Esophagus mucosa (tissue), 1 donor: Measurements from ENCODE around the gene CNOT4. TPM values are rescaled to one million over a fixed set of nuclear protein-coding genes. Genes with fewer than 3 reads are reported as not detected.
A peak's percentile ranks its signal among the peaks of the same experiment; 100 is the strongest.
"Not testable (repeated sequence)": the region's sequence is repeated elsewhere in the genome, so short reads cannot be mapped to it uniquely, and the experiment has no call there.

ENCODE experiments used
- ATAC-seq: fragments of 200-7000 bp; cut with Tn5 transposase; one replicate; pipeline ENCODE4 v1.9.1; 2020
- total RNA-seq: library from RNA; stranded (reverse); gene quantifications from one replicate; pipeline ENCODE4 v1.2.4, GENCODE V29; 2023
- donor health status: DM: yes; HTN: yes; CAD: no.

Gene CNOT4
- total RNA-seq, 1 donor from 2014 or later, result 15.9 TPM

DNA sequence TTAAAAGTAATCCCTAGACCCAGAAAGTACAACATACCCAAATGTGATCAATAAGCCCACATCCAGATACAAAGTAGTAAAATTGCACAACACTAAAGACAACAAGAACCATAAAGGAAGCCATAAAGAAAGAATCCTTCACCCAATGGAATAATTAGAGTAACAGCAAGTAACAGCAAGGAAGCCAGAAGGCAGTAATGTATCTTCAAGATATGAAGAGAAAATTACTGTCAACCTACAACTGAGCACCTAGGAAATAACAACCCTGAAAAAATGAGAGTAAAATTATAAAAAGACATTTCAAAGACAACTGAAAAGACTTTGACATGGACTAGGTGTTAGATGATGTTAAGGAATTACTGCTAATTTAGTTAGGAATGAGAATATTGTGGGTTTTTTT is 60.5 kb downstream of the CNOT4 start:
- no peak for ATAC-seq

DNA sequence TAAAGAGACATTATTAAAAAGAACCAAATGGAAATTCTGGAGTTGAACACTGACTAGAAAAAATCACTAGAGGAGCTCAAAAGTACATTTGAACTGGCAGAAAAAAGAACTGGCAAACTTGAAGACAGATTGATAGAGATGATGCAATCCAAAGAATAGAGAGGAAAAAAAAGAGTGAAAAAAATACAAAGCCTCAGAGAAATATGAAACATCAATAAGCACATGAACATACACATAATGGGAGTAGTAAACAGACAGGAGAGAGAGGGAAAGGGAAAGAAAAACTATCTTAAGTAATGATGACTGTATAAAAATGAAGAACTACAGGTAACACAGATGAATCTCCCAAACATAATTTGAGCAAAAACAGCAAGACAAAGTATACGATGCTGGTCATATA is 61.1 kb downstream of the CNOT4 start:
- ATAC-seq, result no peak

DNA sequence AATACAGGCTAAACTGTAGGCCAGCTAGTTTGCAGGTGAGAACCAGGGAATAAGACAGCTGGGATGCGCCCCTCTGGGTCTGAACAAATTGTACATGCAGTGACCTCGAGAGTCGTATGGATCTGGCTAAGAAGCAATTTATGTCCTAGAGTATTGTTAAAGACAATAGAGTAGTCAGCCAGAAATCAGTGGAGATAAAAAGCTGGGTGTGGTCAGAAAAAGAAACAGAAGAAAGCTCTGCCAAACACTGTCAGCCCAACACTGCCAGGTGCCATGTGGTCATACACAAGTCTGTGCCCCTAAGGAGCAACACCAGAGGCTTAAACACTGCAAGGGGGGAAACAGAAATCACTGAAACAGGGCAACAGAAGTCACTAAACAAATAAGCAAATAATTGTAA is 62.2 kb downstream of the CNOT4 start:
- ATAC-seq, result no peak

DNA sequence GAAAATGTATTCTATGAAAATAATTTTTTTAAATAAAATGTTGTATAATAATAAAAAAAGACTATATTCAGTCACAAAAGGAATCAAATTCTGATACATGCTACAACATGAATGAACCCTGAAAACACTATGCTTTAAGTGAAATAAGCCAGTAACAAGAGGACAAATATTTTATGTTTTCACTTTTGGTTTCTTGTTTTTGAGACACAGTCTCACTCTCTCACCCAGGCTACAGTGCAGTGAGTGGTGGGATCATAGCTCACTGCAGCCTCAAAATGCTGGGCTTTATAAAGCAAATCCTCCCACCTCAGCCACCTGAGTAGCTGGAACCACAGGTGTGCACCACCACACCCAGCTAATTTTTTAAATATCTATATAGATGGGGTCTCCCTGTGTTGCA is 64.2 kb downstream of the CNOT4 start:
- no peak for ATAC-seq

DNA sequence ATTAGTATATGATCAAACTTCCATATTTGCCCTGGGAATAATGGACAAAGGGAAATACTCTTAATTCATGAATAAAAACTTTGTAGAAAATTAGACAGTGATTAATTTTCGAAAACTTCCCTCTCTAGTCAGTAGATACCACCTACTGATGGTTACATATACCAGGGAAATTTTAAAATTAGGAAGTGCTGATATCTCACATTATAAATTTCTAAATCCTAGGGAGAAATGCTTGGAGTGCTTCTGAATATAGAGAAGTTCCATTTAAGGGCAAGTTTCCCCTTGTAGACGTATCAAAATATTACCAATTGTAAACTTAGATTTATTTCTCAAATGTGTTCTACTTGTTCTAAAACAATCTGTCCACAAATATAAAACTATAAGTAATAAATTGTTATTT is 64.6 kb downstream of the CNOT4 start:
- ATAC-seq, result not testable (repeated sequence)

DNA sequence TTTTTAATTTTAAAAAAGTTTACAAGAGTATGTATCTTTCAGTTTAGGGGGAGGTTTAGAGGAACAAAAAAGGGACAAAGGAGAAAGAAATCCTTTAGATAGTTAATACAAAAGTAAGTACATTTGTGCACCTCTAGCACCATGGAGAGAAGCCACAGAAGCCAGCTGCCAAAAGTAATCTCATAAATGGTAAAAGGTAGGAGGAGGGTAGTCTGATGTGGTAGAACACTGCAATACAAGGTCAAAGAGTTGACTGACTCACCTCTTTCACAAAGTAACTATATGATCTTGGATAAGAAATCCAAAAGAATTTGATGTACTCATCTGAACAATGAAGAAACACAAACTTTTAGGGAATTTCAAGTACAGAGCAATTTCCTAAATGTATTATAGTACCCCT is 68.1 kb downstream of the CNOT4 start:
- ATAC-seq, result peak; percentile 28

DNA sequence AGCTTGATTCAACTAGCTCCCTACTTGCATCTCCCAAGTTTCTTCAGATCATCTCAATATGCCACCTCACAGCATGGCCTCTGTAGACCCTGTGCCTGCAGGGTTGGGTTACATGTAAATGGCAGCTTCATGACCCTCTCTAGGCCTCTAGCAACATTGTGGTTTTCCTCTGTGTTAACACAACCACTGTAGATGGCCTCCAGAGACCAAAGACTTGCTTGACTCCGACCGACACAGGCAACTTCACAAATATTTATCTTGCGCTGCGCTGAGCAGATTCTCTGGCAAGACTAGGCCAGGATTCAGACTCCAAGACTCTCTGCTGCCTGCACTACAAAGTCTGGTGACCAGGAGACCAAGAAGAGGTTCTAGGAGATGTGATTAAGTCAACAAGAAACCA is 75.9 kb downstream of the CNOT4 start:
- no peak for ATAC-seq

DNA sequence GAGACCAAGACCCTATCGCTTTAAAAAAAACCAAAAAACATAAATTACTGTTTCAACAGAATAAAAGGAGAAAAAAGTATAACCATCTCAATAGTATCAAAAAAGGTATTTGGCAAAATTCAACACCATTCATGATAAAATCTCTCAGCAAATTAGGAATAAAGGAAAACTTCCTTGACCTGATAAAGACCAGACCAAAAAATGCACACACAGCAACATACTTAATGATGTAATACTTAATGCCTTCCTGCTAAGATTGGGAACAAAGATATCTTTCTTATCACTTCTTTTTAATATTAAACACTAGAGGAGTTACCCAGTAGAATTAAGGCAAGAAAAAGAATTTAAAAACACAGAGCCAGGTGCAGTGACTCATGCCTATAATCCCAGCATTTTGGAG is 79.3 kb downstream of the CNOT4 start:
- no peak for ATAC-seq

DNA sequence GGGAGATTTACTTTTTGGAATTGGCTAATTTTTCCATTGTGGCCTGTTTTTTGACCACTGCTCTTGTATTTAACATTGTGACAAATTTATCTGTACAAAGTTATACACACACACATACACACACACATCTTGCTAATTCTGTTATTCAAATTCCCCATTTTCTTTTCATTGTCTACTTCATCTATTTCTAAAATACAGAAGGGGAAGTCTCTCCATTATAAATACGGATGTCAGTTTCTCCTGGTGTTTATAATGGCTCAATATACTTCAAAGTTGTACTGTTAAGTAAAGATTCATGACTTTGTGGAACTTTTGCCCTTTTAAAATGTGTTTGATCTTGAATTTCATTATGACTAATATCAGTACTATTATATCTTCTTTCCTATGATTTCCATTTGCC is 81.0 kb downstream of the CNOT4 start:
- no peak for ATAC-seq

DNA sequence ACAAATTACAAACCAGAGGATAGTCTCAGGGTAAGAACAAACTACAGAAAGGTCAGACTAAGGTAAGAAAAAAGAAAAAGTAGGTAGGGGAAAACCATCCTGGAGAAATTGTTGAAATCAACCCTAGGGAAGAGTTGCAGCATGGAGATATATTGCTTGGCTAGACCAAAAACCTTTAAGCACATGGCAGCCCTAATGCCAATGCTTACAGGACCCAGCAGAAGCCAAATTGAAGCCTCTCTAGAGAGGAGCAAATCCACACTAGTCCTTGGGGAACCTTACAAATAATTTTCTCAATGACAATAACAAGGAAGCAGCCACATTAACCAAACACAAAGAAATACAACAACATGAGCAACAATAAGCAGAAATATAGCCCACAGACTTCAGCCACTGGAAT is 81.9 kb downstream of the CNOT4 start:
- no peak for ATAC-seq

DNA sequence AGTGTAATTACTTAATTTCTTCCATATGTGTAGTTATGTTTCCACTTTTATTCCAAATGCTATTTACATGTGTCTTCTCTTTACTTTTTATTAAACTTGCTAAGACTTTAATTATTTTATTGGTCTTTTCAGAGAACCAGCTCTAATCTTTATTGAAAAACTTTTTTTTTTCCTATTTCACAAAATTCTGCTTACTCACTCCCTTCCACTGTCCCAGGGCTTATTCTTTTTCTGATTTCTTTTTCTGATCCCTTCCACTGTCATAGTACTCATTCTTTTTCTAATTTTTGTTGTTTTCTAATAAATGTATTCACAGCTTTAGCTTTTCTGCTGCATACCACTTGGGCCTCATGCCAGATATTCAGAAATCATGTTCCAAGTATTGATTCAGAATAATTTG is 82.7 kb downstream of the CNOT4 start:
- no peak for ATAC-seq

DNA sequence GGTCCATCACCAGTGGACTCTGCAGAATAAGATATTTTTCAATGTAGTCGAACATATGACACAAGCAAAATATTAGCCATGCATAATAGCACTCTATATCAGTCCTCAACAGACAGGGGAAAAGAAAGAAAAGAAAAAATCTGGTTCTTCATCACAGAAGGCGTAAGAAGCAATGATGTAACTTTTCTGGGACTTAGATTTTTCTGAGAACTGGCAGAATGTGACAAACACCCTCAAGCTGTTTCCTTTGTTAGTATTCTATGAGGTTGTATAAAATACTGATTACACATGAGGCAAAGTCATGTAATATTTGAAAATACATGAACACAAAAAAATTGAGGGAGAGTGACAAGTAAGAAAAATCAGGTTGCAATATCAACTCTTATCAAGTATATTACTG is 84.9 kb downstream of the CNOT4 start:
- ATAC-seq, result no peak

DNA sequence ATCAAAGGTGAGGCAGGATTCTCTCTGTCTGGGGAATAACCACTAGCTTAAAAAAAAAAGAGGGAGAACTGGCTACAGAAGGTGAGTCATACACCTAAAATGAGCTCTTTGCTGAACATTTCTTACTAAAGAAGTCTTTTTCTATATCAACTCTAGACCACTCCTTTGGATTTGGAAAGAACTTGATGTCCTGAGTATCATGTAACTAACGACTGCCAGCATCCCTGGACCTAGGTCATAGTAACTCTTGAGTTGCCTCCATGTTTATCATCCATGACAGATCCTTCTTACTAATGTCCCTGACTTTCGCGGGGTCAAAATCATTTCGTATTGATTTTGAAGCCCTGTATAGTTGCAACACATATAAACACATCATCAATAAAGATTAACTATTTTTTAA is 89.1 kb downstream of the CNOT4 start:
- no peak for ATAC-seq

DNA sequence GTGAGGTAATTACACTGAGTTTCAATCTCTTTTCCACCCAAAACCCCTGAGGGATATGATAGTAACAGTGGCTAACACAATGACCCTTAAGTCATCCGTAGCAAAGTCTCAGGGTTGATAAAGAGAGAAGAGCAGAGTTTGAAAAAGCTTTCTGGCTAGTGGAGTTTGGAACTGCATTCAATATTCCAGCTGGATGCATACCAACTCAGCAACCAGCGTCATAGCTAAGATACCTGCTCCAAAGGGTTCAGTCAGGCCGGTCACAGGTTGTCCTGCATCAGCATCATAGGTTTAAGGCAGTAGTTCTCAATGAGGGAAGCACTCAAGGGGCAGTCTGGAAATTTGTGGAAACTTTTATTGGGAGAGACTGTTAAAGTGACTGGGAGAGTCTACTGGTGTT is 93.5 kb downstream of the CNOT4 start:
- ATAC-seq, result no peak

DNA sequence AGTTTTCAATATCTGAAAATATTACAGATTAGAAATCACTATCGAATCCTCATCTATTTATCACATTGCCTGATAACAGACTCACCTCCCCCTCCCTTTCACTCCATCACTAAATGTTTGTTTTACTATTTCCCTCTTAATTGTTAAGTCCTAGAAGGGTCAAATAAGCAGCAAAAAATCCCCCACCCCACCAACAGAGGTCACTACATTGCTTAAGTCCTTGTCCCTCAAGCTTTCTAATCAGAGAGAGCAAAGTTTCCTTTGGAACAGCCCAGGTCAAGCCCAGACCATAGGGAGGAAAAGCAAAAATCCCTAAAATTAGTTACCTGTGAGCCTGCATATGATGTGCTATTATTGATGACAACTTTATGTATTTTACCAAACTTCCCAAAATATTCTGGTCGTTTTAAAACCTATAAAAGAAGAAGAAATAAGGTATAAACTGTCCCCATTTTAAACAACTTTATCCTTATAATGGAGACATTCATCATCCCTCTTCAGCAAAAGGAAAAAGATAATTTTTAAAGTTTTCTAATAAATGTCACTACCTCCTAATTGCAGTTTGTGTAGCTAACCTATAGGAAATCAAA is 95.0 kb downstream of the CNOT4 start:
- ATAC-seq, result no peak

DNA sequence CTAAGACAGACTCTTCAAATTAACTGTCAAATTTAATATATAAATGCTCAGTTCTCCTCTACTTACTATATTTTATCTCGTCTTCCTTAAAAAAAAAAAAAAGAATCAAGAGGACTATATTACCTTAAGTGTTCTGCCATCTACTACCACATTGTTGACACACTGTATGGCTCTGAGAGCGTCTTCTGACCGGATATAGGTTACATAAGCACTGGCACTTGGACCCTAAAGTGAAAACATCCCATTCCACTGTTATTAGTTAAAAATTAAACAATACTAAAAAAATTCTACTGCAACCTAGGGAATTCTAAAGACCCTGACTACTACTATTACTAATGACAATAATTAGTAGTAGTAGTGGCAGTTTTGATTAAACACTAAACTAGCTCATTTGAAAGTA is 95.7 kb downstream of the CNOT4 start:
- no peak for ATAC-seq

DNA sequence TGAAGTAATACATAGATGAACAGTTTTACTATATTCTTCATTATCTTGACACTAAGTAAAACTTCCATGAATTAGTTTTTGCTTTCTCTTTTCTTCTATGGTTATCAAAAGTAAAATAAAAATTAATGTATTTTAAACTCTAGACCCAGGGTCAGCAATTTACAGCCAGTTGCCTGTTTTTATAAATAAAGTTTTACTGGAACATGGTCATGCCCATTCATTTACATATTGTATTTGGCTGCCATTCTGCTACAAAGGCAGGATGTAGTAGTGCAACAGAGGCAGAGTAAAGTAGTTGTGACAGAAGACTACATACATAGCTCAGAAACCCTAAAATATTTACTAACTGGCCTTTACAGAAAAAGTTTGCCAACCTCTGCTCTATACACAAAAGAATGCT is 98.8 kb downstream of the CNOT4 start:
- ATAC-seq, result no peak

DNA sequence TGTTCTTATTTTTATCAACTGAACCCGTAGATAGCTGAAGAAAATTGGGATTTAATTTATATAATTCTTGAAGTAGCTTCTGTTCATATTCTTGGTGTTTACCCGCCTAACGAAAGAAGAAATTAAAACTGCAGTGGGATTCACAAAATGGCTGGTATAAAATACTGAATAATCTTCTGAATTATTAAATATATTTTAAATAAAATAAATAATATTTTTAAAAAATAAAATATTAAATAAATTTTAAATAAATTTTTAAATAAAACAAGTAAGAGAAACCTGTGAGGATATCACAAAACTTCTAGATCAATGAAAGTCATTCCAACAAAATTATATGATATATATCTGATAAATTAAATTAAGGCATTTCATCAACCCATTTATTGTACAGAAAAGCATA is 99.4 kb downstream of the CNOT4 start:
- ATAC-seq, result no peak

DNA sequence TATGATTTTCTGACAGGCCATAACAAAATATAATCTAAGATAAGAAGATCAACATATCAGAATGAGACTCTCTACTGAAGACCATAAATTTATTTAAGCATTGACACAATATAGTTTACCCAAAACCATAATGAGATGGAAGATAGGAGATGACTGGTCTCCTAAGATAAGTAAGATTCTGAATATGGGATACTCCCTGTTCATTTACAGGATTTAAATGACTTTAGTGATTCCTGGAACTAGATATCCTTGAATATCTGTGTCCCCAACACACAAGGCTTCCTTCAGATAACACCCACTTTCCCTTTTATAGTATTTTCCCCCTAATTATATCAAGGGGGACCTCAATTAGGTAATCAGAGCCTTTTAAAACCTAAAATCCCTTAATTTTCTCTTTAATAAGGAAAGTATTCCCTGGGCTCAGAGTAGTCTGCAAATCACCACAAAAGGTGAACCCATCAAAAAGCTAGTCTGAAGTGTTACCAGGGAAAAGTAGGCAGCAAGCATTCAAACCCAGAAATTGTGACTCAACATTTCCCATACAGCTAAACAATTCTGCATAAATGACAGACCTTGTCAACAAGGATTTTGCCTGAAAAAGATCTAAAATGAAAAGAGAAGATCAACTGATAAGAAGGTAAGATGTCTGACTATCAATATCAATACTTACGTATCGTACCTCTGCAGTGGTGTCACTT is 99.9 kb downstream of the CNOT4 start:
- ATAC-seq, result no peak

DNA sequence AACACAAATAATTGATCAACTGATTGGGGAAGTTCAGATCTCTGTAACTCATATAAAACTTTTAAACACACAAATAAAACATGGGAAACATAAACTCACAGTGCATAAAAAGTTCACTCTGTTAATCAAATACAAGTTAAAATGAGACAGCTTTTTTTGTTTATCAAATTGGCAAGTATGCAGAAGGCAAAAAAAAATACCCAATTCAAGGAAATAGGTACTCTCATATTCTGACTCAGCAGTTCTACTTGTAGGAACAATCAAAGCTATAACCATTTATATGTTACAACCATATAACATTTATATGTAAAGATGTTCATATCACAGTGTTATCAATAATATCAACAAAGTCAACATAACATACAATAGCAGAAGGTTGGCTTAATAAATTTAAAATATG is 102.0 kb downstream of the CNOT4 start:
- no peak for ATAC-seq

DNA sequence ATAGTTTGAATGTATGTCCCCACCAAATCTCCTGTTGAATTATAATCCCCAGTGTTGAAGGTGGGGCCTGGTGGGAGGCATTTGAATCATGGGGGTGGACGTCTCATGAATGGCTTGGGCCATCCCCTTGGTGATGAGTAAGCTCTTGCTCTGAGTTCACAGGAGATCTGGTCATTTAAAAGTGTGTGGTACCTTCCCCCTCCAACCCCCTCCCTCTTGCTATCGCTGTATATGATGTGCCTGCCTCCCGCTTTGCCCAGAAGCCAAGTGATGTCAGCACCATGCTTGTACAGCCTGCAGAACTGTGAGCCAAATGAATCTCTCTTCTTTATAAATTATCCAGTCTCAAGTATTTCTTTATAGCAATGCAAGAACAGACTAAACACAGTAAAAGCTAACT is 103.0 kb downstream of the CNOT4 start:
- no peak for ATAC-seq

DNA sequence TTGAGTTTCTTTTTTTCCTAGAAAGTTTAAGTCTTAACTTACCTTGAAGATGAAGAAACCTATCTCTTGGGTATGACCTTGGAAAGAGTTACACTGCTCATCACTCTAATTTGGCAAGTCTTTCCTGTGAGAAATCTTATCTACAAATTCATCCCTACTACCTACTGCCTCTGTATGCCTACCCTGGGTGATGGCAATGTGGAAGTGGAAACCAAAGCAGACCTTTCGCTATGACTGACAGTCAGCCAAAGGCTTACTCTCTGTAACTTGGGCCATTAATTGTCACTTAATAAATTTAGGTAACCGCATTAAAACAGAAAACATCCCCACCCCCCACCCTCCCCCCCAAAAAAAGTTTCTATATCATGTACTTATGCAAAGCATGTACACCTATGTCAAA is 103.9 kb downstream of the CNOT4 start:
- no peak for ATAC-seq

DNA sequence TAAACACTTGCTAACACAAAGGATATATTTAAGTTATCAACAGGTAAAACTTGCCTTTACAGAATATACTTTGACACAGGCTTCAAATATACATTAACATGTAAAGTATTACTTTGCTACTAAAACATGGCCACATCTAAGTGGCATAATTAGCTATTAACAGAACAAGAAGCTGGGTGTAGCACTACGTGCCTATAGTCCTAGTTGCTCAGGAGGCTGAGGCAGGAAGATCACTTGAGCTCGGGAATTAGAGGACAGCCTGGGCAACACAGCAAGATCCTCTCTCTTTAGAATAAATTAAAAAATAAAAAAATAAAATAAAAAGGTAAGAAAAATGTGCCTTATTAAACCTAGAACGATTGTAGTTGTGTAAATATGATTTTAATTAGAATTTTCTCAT is 106.6 kb downstream of the CNOT4 start:
- no peak for ATAC-seq

DNA sequence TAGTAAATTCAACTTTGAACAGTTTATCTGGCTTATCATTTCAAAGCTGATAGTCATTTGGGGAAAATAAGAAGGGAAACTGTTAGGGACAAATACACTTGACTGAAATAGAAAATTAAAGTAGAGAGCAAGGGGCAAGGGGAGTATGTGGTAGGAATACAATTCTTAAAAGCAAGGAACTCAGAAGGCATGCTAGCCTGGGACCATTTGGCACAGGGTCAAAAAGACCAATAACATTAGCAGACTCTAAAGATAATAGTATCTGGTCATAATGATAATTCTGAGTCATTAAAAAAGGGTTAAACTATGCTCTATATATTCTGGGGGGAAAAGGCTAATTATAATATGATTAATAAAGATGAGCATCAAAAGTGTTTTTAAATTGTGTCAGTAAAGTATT is 112.2 kb downstream of the CNOT4 start:
- ATAC-seq, result no peak

DNA sequence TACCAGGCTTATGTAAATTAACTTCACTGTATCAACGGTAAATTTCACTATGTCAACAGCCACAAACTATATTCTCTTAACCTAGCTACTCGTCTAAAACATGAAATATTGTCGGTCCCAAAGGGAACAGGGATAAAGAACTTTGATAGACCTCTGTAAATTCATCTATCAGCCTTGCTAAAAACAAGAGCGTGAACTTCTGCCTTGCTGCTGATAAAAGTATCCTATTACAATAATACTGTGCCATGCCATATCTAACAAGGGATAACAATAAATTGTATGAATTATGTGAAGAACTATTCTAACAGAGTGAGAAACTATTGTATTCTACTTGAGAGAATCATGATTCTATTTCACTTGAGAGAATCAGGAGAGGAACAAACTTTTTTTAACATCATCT is 117.2 kb downstream of the CNOT4 start:
- no peak for ATAC-seq
